K562 (cell line): ENCODE data around the gene MVP. TPM values are rescaled to one million over a fixed set of nuclear protein-coding genes. Genes with fewer than 3 reads are reported as not detected.
A peak's percentile ranks its signal among the peaks of the same experiment; 100 is the strongest.

Source experiments
- ATAC-seq: fragments of 200-7000 bp; cut with Tn5 transposase; 3 replicates; pipeline ENCODE4 v1.9.1; 2020; ENCODE audit warnings: moderate library complexity
- BruUV-seq: library from RNA; stranded (reverse); fragments of 400-500 nt; replicated peaks from 2 replicates; lab custom pipeline; 2021; lab: Mats Ljungman, UMichigan
- CTCF ChIA-PET: fragments of 300-600 bp; formaldehyde crosslinking; extraction: SDS; loops from one replicate; lab custom pipeline; 2021; ENCODE audit warnings: low intra/inter-chr PET ratio; lab: Yijun Ruan, JAX
- POLR2A ChIA-PET: fragments of 300-600, 350-650 bp; sonication (Branson Sonifier 250); formaldehyde crosslinking; extraction: SDS; loops from one replicate; lab custom pipeline; 2021; ENCODE audit warnings: antibody characterized with exemption, inconsistent platforms; lab: Yijun Ruan, JAX
- DNase-seq, 4 experiments: peaks; one replicate each; pipeline versions ENCODE4 v3.0.0 to v3.0.0-alpha.2; 2011 to 2018; ENCODE audit warnings: low spot score in 3 of 4, mixed read lengths in 3 of 4; ENCODE audit errors: extremely low read depth in 1 of 4
- FAIRE-seq: peaks from 2 replicates; lab custom pipeline; 2011; peaks lifted over from hg19 to GRCh38; lab: Jason Lieb, UNC
- H2AFZ ChIP-seq: 2 replicates; pipeline ENCODE4 v1.6.0; 2011; ENCODE audit warnings: low read depth, low read length, control low read depth, inconsistent platforms
- H3K27ac ChIP-seq: fragments of 200-600 bp; 3 replicates; pipeline ENCODE4 v1.8.0; 2011; ENCODE audit warnings: low read depth, mild to moderate bottlenecking, control low read depth, inconsistent platforms, low read length, moderate library complexity, mixed read lengths; ENCODE audit errors: extremely low read depth
- H3K27me3 ChIP-seq, 2 experiments: fragments of 300-600 bp in 1 of 2; 2 replicates in 1 of 2; 3 replicates in 1 of 2; pipeline versions ENCODE4 v1.6.0 to v1.8.0; 2011; ENCODE audit warnings: inconsistent platforms in 2 of 2, low read length in 2 of 2, mild to moderate bottlenecking in 1 of 2, mixed read lengths in 1 of 2, moderate library complexity in 1 of 2; ENCODE audit not compliant: control insufficient read depth in 2 of 2, insufficient read depth in 2 of 2
- H3K36me3 ChIP-seq: fragments of 300-600 bp; 3 replicates; pipeline ENCODE4 v1.8.0; 2011; ENCODE audit warnings: mild to moderate bottlenecking, low read length, inconsistent platforms; ENCODE audit not compliant: control insufficient read depth, insufficient read depth
- H3K4me1 ChIP-seq, 2 experiments: fragments of 200-600 bp in 1 of 2; replicated peaks in 1 of 2; 2 replicates in 1 of 2; 3 replicates in 1 of 2; pipeline versions ENCODE4 v1.5.1 to v1.8.0; 2011; ENCODE audit warnings: inconsistent platforms in 2 of 2, low read length in 2 of 2, mild to moderate bottlenecking in 1 of 2, mixed read lengths in 1 of 2, moderate library complexity in 1 of 2; ENCODE audit not compliant: control insufficient read depth in 2 of 2, insufficient read depth in 2 of 2
- H3K4me2 ChIP-seq: 2 replicates; pipeline ENCODE4 v1.6.1; 2011; ENCODE audit warnings: low read length, control low read depth, inconsistent platforms, mixed read lengths; ENCODE audit not compliant: insufficient read depth
- H3K4me3 ChIP-seq: fragments of 200-600 bp; sonication (generic), shearing (Covaris generic); 2 replicates; pipeline ENCODE4 v1.5.1; 2016; ENCODE audit warnings: control low read depth, inconsistent platforms
- H3K79me2 ChIP-seq: fragments of 200-600 bp; 3 replicates; pipeline ENCODE4 v1.8.0; 2011; ENCODE audit warnings: low read length, inconsistent platforms; ENCODE audit not compliant: control insufficient read depth, insufficient read depth
- H3K9ac ChIP-seq, 2 experiments: 2 replicates each; pipeline versions ENCODE4 v1.6.0 to v1.6.1; 2011; ENCODE audit warnings: low read depth in 2 of 2, low read length in 2 of 2, control low read depth in 1 of 2, inconsistent platforms in 1 of 2, mild to moderate bottlenecking in 1 of 2, mixed read lengths in 1 of 2; ENCODE audit not compliant: insufficient read depth in 1 of 2
- H3K9me1 ChIP-seq: one replicate; pipeline ENCODE4 v1.6.0; 2011; ENCODE audit warnings: inconsistent platforms, mild to moderate bottlenecking, low read length, moderate library complexity; ENCODE audit not compliant: control insufficient read depth, insufficient read depth
- H3K9me3 ChIP-seq: replicated peaks from 2 replicates; pipeline ENCODE4 v1.5.1; 2011; ENCODE audit warnings: low read depth, low read length, inconsistent platforms; ENCODE audit not compliant: control insufficient read depth, insufficient read depth
- H4K20me1 ChIP-seq: replicated peaks from 2 replicates; pipeline ENCODE4 v1.6.1; 2011; ENCODE audit warnings: low read length, inconsistent platforms, mixed read lengths; ENCODE audit not compliant: control insufficient read depth, insufficient read depth
- DDX20 ChIP-seq: fragments of 450-650 bp; IDR thresholded peaks from 2 replicates; pipeline ENCODE4 v1.6.1; 2016; ENCODE audit warnings: missing genetic modification characterization, low read depth, mild to moderate bottlenecking, missing compliant biosample characterization, moderate library complexity
- ELK1 ChIP-seq: sonication (generic); formaldehyde crosslinking; IDR thresholded peaks from 2 replicates; pipeline ENCODE4 v1.8.1; 2022; ENCODE audit warnings: missing genetic modification reagents
- HMGN3 ChIP-seq: IDR thresholded peaks from 2 replicates; pipeline ENCODE4 v1.6.1; 2011; ENCODE audit warnings: borderline replicate concordance, low read depth, mild to moderate bottlenecking, mixed read lengths, low read length; ENCODE audit not compliant: insufficient read length; ENCODE audit errors: extremely low read depth
- MTF1 ChIP-seq: fragments of 250-450 bp; sonication (Bioruptor Pico); IDR thresholded peaks from 2 replicates; pipeline ENCODE4 v1.9.0; 2021; ENCODE audit warnings: moderate library complexity, mild to moderate bottlenecking, inconsistent platforms, borderline replicate concordance
- SIX5 ChIP-seq, 2 experiments: IDR thresholded peaks; 2 replicates each; pipeline ENCODE4 v1.6.1; 2011; ENCODE audit warnings: low read length in 2 of 2, borderline replicate concordance in 1 of 2, low read depth in 1 of 2, mild to moderate bottlenecking in 1 of 2, moderate library complexity in 1 of 2; ENCODE audit not compliant: insufficient read depth in 1 of 2
- SREBF2 ChIP-seq: sonication (generic); formaldehyde crosslinking; IDR thresholded peaks from 2 replicates; pipeline ENCODE4 v1.4.0; 2020; ENCODE audit warnings: mild to moderate bottlenecking, missing genetic modification reagents
- ZNF263 ChIP-seq: sonication (generic); formaldehyde crosslinking; IDR thresholded peaks from 2 replicates; pipeline ENCODE4 v1.8.0; 2022; ENCODE audit warnings: mild to moderate bottlenecking, missing genetic modification reagents, borderline replicate concordance
- ZNF589 ChIP-seq: fragments of 200-800 bp; sonication (Bioruptor generic); IDR thresholded peaks from 2 replicates; pipeline ENCODE4 v1.6.1; 2016; ENCODE audit warnings: low read depth, missing genetic modification characterization, missing compliant biosample characterization
- ZNF77 ChIP-seq: fragments of 250-450 bp; sonication (Bioruptor Pico); IDR thresholded peaks from 2 replicates; pipeline ENCODE4 v1.5.0; 2020
- WGBS: fragments of 100-300 bp; shearing (Covaris generic); methylation state at CpG from one replicate; pipeline ENCODE4 v1.1.6; 2016; ENCODE audit warnings: low coverage, mixed read lengths; ENCODE audit not compliant: insufficient coverage; ENCODE audit errors: missing lambda C conversion rate; 5-methylcytosine and 5-hydroxymethylcytosine counted together
- in situ Hi-C: fragments of 300-500 bp; cut with MboI; formaldehyde crosslinking; loops from 4 replicates; pipeline ENCODE4 v1.15.0; 2018; ENCODE audit warnings: inconsistent platforms, mixed read lengths
- intact Hi-C: fragments of 100-400 bp; cut with micrococcal nuclease; formaldehyde crosslinking; loops from 2 replicates; pipeline ENCODE4 v1.14.2; 2022
- polyA plus RNA-seq, 8 experiments: library from polyadenylated mRNA; depleted of rRNA in 4 of 8; stranded (reverse) in 5 of 8; unstranded in 3 of 8; fragments of >200 nt; fragmentation: Nextera tagmentation in 2 of 8; fragmentation: Illumina TruSeq in 1 of 8; extraction: Ambion mirVana in 2 of 8; extraction: Trizol in 1 of 8; gene quantifications; 2 replicates each; pipeline versions ENCODE4 v1.2.1 to v1.2.3, GENCODE V29; 2011 to 2014; ENCODE audit warnings: inconsistent platforms in 1 of 8, missing spikeins in 1 of 8
- total RNA-seq, 7 experiments: library from RNA; depleted of rRNA in 6 of 7; stranded (reverse); fragments of >200 nt in 6 of 7; fragmentation: Illumina TruSeq in 2 of 7; extraction: Trizol in 2 of 7; gene quantifications; 2 replicates each; pipeline versions ENCODE4 v1.2.1 to v1.2.3, GENCODE V29; 2011 to 2021; ENCODE audit warnings: low replicate concordance in 1 of 7
- TF ChIP-seq, protein P1 (sequence below): sonication (generic); formaldehyde crosslinking; IDR thresholded peaks from 2 replicates; pipeline ENCODE4 v1.8.1; 2023; ENCODE audit warnings: mild to moderate bottlenecking, missing genetic modification reagents
- TF ChIP-seq, protein P2 (sequence below): fragments of 200-800 bp; sonication (Bioruptor generic); IDR thresholded peaks from 2 replicates; pipeline ENCODE4 v1.6.1; 2016; ENCODE audit warnings: missing genetic modification characterization, missing compliant biosample characterization

Gene MVP
- total and polyA plus RNA-seq, 9 of the 15 experiments (the other 6 are each of a cell fraction or from before 2014, with no cell fraction given) = 0.39 to 1.9 (median 0.76) TPM; not detected in 2

- BruUV-seq = no TSS peak
- DNase-seq = no peak
- Histone ChIP-seq H3K36me3 (peaks cover 31% of the 10 kb centered on the region), H3K9ac (no peak overlapping the region), H3K4me2 (no peak overlapping the region), H4K20me1 (peaks cover 14% of the 10 kb centered on the region; the same call in 1 of the 2 replicates), H3K4me3 (no peak overlapping the region), H3K27me3 (no peaks in the 10 kb centered on the region), H3K9me3 (no peaks in the 10 kb centered on the region), H3K27ac (no peak overlapping the region), H2AFZ (no peak overlapping the region), H3K4me1 (peaks cover 38 to 75% of the 10 kb centered on the region in 2 experiments), H3K79me2 (peaks cover 39% of the 10 kb centered on the region), H3K9me1 (no peaks in the 10 kb centered on the region)
- ChIA-PET CTCF (no interaction called here), POLR2A (interaction anchor here (0.5 to 1.0 kb wide), 3 partner anchors 12 to 132 kb away, joined by 3 read pairs; no protein-coding TSS in a partner anchor)
- TF ChIP-seq ZNF589 (CRISPR knock-in tag) (no peak), DDX20 (tag) (no peak), HMGN3 (no peak), ZNF77 (CRISPR knock-in tag) (no peak), ELK1 (CRISPR knock-in tag) (no peak), ZNF263 (0 out of 2 replicates have a peak, but pooled peaks have one; percentile 23), MTF1 (no peak), SIX5 (IDR thresholded peaks at IDR 0.05; ENCODE audit: borderline replicate concordance in 1 of 2, insufficient read depth in 1 of 2, low read depth in 1 of 2, low read length in 2 of 2) (no peak), SREBF2 (CRISPR knock-in tag) (no peak)
- TF ChIP-seq, protein P1, sequence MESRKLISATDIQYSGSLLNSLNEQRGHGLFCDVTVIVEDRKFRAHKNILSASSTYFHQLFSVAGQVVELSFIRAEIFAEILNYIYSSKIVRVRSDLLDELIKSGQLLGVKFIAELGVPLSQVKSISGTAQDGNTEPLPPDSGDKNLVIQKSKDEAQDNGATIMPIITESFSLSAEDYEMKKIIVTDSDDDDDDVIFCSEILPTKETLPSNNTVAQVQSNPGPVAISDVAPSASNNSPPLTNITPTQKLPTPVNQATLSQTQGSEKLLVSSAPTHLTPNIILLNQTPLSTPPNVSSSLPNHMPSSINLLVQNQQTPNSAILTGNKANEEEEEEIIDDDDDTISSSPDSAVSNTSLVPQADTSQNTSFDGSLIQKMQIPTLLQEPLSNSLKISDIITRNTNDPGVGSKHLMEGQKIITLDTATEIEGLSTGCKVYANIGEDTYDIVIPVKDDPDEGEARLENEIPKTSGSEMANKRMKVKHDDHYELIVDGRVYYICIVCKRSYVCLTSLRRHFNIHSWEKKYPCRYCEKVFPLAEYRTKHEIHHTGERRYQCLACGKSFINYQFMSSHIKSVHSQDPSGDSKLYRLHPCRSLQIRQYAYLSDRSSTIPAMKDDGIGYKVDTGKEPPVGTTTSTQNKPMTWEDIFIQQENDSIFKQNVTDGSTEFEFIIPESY (CRISPR knock-in tag) = 0 out of 2 replicates have a peak, but pooled peaks have one; percentile 28
- TF ChIP-seq, protein P2, sequence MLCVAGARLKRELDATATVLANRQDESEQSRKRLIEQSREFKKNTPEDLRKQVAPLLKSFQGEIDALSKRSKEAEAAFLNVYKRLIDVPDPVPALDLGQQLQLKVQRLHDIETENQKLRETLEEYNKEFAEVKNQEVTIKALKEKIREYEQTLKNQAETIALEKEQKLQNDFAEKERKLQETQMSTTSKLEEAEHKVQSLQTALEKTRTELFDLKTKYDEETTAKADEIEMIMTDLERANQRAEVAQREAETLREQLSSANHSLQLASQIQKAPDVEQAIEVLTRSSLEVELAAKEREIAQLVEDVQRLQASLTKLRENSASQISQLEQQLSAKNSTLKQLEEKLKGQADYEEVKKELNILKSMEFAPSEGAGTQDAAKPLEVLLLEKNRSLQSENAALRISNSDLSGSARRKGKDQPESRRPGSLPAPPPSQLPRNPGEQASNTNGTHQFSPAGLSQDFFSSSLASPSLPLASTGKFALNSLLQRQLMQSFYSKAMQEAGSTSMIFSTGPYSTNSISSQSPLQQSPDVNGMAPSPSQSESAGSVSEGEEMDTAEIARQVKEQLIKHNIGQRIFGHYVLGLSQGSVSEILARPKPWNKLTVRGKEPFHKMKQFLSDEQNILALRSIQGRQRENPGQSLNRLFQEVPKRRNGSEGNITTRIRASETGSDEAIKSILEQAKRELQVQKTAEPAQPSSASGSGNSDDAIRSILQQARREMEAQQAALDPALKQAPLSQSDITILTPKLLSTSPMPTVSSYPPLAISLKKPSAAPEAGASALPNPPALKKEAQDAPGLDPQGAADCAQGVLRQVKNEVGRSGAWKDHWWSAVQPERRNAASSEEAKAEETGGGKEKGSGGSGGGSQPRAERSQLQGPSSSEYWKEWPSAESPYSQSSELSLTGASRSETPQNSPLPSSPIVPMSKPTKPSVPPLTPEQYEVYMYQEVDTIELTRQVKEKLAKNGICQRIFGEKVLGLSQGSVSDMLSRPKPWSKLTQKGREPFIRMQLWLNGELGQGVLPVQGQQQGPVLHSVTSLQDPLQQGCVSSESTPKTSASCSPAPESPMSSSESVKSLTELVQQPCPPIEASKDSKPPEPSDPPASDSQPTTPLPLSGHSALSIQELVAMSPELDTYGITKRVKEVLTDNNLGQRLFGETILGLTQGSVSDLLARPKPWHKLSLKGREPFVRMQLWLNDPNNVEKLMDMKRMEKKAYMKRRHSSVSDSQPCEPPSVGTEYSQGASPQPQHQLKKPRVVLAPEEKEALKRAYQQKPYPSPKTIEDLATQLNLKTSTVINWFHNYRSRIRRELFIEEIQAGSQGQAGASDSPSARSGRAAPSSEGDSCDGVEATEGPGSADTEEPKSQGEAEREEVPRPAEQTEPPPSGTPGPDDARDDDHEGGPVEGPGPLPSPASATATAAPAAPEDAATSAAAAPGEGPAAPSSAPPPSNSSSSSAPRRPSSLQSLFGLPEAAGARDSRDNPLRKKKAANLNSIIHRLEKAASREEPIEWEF (CRISPR knock-in tag) = no peak
- 84% methylated on average over 18 of the region's 24 CpGs for WGBS
- intact Hi-C loops (loop anchor here (10.0 kb wide), 1 partner anchor 211 kb away; the partner anchor contains the start of gene C16orf92), in situ Hi-C loops (no loop called here)
- no peak for ATAC-seq
- no peak for FAIRE-seq
These were observed 6.4 kb upstream of the MVP start for GRCh38 chr16:29813644-29814562.
